ENCODE results near the gene HDAC1.
"Not testable (repeated sequence)": the region's sequence is repeated elsewhere in the genome, so short reads cannot be mapped to it uniquely, and the experiment has no call there.

Gene HDAC1

GRCh38 chr1:32276032-32276782 lies 15.7 kb upstream of the HDAC1 start:
- TF ChIP-seq CTCF (IDR thresholded peaks at IDR 0.05; ENCODE audit: insufficient read depth, low read length, poor library complexity, severe bottlenecking) (no peak), EZH2phosphoT487 (conservative IDR thresholded peaks at IDR 0.05; ENCODE audit: low read length) (no peak)
- H3K4me3 ChIP-seq (ENCODE audit: insufficient read depth, low read length, poor library complexity, severe bottlenecking): no peak overlapping the region
- H3K4me2 ChIP-seq (ENCODE audit: low read depth, low read length, poor library complexity, severe bottlenecking): no peak overlapping the region
- no peaks in the 10 kb centered on the region for H3K9me2 ChIP-seq (replicated peaks; ENCODE audit: insufficient read depth, low read length)
- no peak overlapping the region for H3K9ac ChIP-seq (ENCODE audit: low read length)
- H4K20me1 ChIP-seq (ENCODE audit: low read depth, low read length): no peaks in the 10 kb centered on the region
- H3K9me3 ChIP-seq (ENCODE audit: insufficient read depth, low read length): no peaks in the 10 kb centered on the region
- H2AFZ ChIP-seq (ENCODE audit: low read depth, low read length, severe bottlenecking): no peak overlapping the region
- H3F3A ChIP-seq (ENCODE audit: insufficient read depth): peaks cover 9% of the 10 kb centered on the region
- no peak overlapping the region for H3K27ac ChIP-seq (ENCODE audit: low read depth, low read length)
- no peaks in the 10 kb centered on the region for H3K27me3 ChIP-seq (ENCODE audit: low read length)
- H3K79me2 ChIP-seq (ENCODE audit: insufficient read depth, low read length): peaks cover 4% of the 10 kb centered on the region; the same call in 1 of the 2 replicates
- peaks cover 4% of the 10 kb centered on the region; the same call in 1 of the 2 replicates for H3K36me3 ChIP-seq (ENCODE audit: low read length)

- peaks cover 12% of the 10 kb centered on the region for H3F3A ChIP-seq (ENCODE audit: insufficient read depth)
- H3K36me3 ChIP-seq (ENCODE audit: low read length); H3K27me3 ChIP-seq (ENCODE audit: low read length); H3K4me2 ChIP-seq (ENCODE audit: low read depth, low read length, poor library complexity, severe bottlenecking); H4K20me1 ChIP-seq (ENCODE audit: low read depth, low read length); H3K9me3 ChIP-seq (ENCODE audit: insufficient read depth, low read length); H3K4me3 ChIP-seq (ENCODE audit: insufficient read depth, low read length, poor library complexity, severe bottlenecking); H2AFZ ChIP-seq (ENCODE audit: low read depth, low read length, severe bottlenecking); H3K9me2 ChIP-seq (replicated peaks; ENCODE audit: insufficient read depth, low read length); H3K27ac ChIP-seq (ENCODE audit: low read depth, low read length); H3K9ac ChIP-seq (ENCODE audit: low read length); H3K79me2 ChIP-seq (ENCODE audit: insufficient read depth, low read length): not testable (repeated sequence)
These were observed 7.1 kb upstream of the HDAC1 start for GRCh38 chr1:32284777-32285176.

- H2AFZ ChIP-seq (ENCODE audit: low read depth, low read length, severe bottlenecking): no peak overlapping the region
- peaks cover 6% of the 10 kb centered on the region; the same call in 1 of the 2 replicates for H3K36me3 ChIP-seq (ENCODE audit: low read length)
- no peak overlapping the region for H3K9ac ChIP-seq (ENCODE audit: low read length)
- H3K9me2 ChIP-seq (replicated peaks; ENCODE audit: insufficient read depth, low read length): no peaks in the 10 kb centered on the region
- no peak overlapping the region for H3K27ac ChIP-seq (ENCODE audit: low read depth, low read length)
- no peaks in the 10 kb centered on the region for H3K27me3 ChIP-seq (ENCODE audit: low read length)
- TF ChIP-seq CTCF (IDR thresholded peaks at IDR 0.05; ENCODE audit: insufficient read depth, low read length, poor library complexity, severe bottlenecking): no peak
- TF ChIP-seq EZH2phosphoT487 (conservative IDR thresholded peaks at IDR 0.05; ENCODE audit: low read length): no peak
- no peaks in the 10 kb centered on the region for H3K79me2 ChIP-seq (ENCODE audit: insufficient read depth, low read length)
- H3K9me3 ChIP-seq (ENCODE audit: insufficient read depth, low read length): no peaks in the 10 kb centered on the region
- peaks cover 20% of the 10 kb centered on the region for H3F3A ChIP-seq (ENCODE audit: insufficient read depth)
- no peak overlapping the region for H3K4me3 ChIP-seq (ENCODE audit: insufficient read depth, low read length, poor library complexity, severe bottlenecking)
- H4K20me1 ChIP-seq (ENCODE audit: low read depth, low read length): no peaks in the 10 kb centered on the region
- no peak overlapping the region for H3K4me2 ChIP-seq (ENCODE audit: low read depth, low read length, poor library complexity, severe bottlenecking)
These were observed 6.2 kb upstream of the HDAC1 start for GRCh38 chr1:32285658-32286057.

- H2AFZ ChIP-seq (ENCODE audit: low read depth, low read length, severe bottlenecking): no peak overlapping the region
- no peaks in the 10 kb centered on the region for H4K20me1 ChIP-seq (ENCODE audit: low read depth, low read length)
- H3K9ac ChIP-seq (ENCODE audit: low read length): no peak overlapping the region
- H3K36me3 ChIP-seq (ENCODE audit: low read length): peaks cover 6% of the 10 kb centered on the region; the same call in 1 of the 2 replicates
- H3K79me2 ChIP-seq (ENCODE audit: insufficient read depth, low read length): no peaks in the 10 kb centered on the region
- no peak overlapping the region for H3K4me3 ChIP-seq (ENCODE audit: insufficient read depth, low read length, poor library complexity, severe bottlenecking)
- H3K9me2 ChIP-seq (replicated peaks; ENCODE audit: insufficient read depth, low read length): no peaks in the 10 kb centered on the region
- no peaks in the 10 kb centered on the region for H3K9me3 ChIP-seq (ENCODE audit: insufficient read depth, low read length)
- no peak overlapping the region for H3K27ac ChIP-seq (ENCODE audit: low read depth, low read length)
- no peak overlapping the region for H3K4me2 ChIP-seq (ENCODE audit: low read depth, low read length, poor library complexity, severe bottlenecking)
- TF ChIP-seq CTCF (IDR thresholded peaks at IDR 0.05; ENCODE audit: insufficient read depth, low read length, poor library complexity, severe bottlenecking) (no peak), EZH2phosphoT487 (conservative IDR thresholded peaks at IDR 0.05; ENCODE audit: low read length) (no peak)
- H3K27me3 ChIP-seq (ENCODE audit: low read length): no peaks in the 10 kb centered on the region
- peaks cover 28% of the 10 kb centered on the region for H3F3A ChIP-seq (ENCODE audit: insufficient read depth)
These were observed 5.1 kb upstream of the HDAC1 start for GRCh38 chr1:32286763-32287162.
